ENCODE data around the gene TET1. TPM values are rescaled to one million over a fixed set of nuclear protein-coding genes. Genes with fewer than 3 reads are reported as not detected.
"Not testable (repeated sequence)": the region's sequence is repeated elsewhere in the genome, so short reads cannot be mapped to it uniquely, and the experiment has no call there.

TET1 gene
- total and polyA plus RNA-seq, 7 donors = 0.04 to 1.8 (median 0.66) TPM

DNA sequence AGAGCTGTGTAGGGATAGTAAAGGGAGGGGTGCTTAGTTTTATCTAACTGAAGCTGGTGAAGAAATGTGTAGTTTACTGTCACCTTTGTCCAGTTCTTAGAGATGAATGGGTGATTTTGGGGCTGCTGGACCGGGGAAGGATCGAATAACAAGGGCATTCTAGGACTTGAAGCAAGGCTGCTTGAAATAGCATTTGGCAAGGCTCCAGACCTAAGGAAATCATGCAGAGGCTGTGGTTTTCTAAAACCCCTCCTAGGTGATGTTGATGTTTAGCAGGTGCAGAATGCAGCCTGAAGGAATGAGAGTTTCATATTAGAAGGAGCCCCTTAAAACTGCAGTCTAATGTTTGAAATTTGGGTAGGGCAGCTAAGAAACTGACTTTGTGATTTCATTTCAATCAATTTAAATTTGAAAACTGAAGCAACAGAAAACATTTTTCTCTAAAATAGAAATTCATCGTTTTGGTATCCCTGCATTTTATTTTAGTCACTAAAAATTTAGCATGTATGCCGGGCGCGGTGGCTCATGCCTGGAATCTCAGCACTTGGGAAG is 68.5 kb downstream of the TET1 start:
- DNase-seq (no peak), ATAC-seq (peak; percentile 33 to 79 (median 54))
- no peak overlapping the region for H3K27ac ChIP-seq
- no peaks in the 10 kb centered on the region for H3K27me3 ChIP-seq (ENCODE audit: insufficient read depth in 3 of 3, low read length in 2 of 3)
- H3K9me3 ChIP-seq = no peaks in the 10 kb centered on the region
- no peaks in the 10 kb centered on the region for H3K36me3 ChIP-seq (ENCODE audit: insufficient read depth in 1 of 2, low read depth in 1 of 2)
- peaks cover 8% of the 10 kb centered on the region for H3K4me1 ChIP-seq
- intact Hi-C loops (cut with DNase I) = no loop called here
- H3K4me3 ChIP-seq = no peak overlapping the region
- TF ChIP-seq CTCF (IDR thresholded peaks at IDR 0.05) = no peak
- whole genome bisulfite sequencing, 3 donors = 20 to 29% (median 29%) methylated on average over 6 of the region's 6 CpGs

DNA sequence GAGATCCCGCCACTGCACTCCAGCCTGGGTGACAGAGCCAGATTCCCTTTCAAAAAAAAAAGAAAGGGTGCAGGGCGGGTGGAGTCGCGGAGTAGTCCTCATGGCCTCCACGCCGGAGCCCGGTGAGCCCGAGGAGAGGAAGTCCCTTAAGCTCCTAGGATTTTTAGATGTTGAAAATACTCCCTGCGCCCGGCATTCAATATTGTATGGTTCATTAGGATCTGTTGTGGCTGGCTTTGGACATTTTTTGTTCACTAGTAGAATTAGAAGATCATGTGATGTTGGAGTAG is 72.1 kb downstream of the TET1 start:
- H3K4me1 ChIP-seq; intact Hi-C loops (cut with DNase I); H3K27ac ChIP-seq; H3K27me3 ChIP-seq (ENCODE audit: insufficient read depth in 3 of 3, low read length in 2 of 3); H3K36me3 ChIP-seq (ENCODE audit: insufficient read depth in 1 of 2, low read depth in 1 of 2); H3K9me3 ChIP-seq; H3K4me3 ChIP-seq; DNase-seq; ATAC-seq: not testable (repeated sequence)
- 93 to 96% (median 94%) methylated on average over 10 of the region's 10 CpGs for WGBS, 3 donors

GRCh38 chr10:68633281-68633680 is 73.1 kb downstream of the TET1 start:
- Histone ChIP-seq H3K36me3 (ENCODE audit: insufficient read depth in 1 of 2, low read depth in 1 of 2) (no peaks in the 10 kb centered on the region), H3K27me3 (ENCODE audit: insufficient read depth in 3 of 3, low read length in 2 of 3) (no peaks in the 10 kb centered on the region), H3K27ac (no peak overlapping the region), H3K9me3 (no peaks in the 10 kb centered on the region), H3K4me3 (no peak overlapping the region), H3K4me1 (peaks cover 7% of the 10 kb centered on the region)
- DNase-seq (no peak), ATAC-seq (no peak)
- 77 to 91% (median 79%) methylated on average over 4 of the region's 4 CpGs for WGBS, 3 donors
- no peak for TF ChIP-seq CTCF (IDR thresholded peaks at IDR 0.05)
- intact Hi-C loops (cut with DNase I) = no loop called here

DNA sequence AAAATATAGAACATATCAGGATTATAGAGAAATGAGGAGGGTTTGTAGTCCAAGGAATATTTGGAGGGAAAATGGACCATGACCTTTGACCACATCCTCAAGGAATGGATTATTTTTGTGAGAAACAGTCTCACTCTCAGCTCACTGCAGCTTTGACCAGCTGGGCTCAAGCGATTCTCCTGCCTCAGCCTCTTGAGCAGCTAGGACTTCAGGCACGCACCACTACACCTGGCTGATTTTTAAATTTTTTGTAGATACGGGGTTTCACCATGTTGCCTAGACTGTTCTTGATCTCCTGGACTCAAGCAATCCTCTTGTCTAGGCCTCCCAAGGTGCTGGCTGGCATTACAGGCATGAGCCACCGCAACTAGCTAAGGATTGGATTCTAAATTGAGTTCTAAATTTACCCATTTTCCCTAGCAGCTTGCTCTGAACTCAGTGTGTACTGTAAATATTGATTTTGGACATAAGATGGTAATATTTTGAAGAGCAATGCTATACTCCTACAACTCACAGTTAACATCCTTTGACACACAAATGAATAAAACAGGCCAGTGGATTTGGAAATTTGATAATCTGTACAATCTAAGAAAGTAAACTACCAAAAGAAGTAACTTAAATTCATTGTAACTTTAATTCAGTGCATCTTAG is 73.8 kb downstream of the TET1 start:
- 79 to 89% (median 84%) methylated on average over 4 of the region's 4 CpGs for WGBS, 3 donors
- no peaks in the 10 kb centered on the region for H3K9me3 ChIP-seq
- H3K27ac ChIP-seq = no peak overlapping the region
- H3K36me3 ChIP-seq (ENCODE audit: insufficient read depth in 1 of 2, low read depth in 1 of 2) = no peaks in the 10 kb centered on the region
- H3K27me3 ChIP-seq (ENCODE audit: insufficient read depth in 3 of 3, low read length in 2 of 3) = no peaks in the 10 kb centered on the region
- DNase-seq = no peak
- no peak for ATAC-seq
- intact Hi-C loops (cut with DNase I) = no loop called here
- TF ChIP-seq CTCF (IDR thresholded peaks at IDR 0.05) = no peak
- peaks cover under 1% of the 10 kb centered on the region for H3K4me1 ChIP-seq
- no peak overlapping the region for H3K4me3 ChIP-seq

DNA sequence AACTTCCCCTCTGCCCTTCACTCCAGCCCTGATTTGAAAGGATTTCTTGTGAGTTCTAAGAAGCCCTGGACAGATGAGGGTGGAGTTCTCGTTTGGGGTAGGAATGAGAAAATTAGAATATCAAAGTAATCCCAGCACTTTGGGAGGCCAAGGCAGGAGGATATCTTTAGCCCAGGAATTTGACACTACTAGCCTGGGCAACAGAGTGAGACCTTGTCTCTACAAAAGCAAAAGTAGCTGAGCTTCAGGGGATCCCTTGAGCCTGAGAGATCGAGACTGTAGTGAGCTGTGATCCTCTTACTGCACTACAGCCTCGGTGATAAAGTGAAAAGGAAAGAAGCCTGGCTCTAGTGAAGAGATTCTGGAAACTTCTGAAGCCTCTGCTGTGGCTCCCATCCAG is 76.2 kb downstream of the TET1 start:
- DNase-seq = no peak
- 59 to 83% (median 63%) methylated on average over 3 of the region's 3 CpGs for WGBS, 3 donors
- intact Hi-C loops (cut with DNase I) = no loop called here
- H3K9me3 ChIP-seq = no peaks in the 10 kb centered on the region
- no peaks in the 10 kb centered on the region for H3K4me1 ChIP-seq
- no peak overlapping the region for H3K27ac ChIP-seq
- no peaks in the 10 kb centered on the region for H3K36me3 ChIP-seq (ENCODE audit: insufficient read depth in 1 of 2, low read depth in 1 of 2)
- ATAC-seq = no peak
- TF ChIP-seq CTCF (IDR thresholded peaks at IDR 0.05) = no peak
- no peaks in the 10 kb centered on the region for H3K27me3 ChIP-seq (ENCODE audit: insufficient read depth in 3 of 3, low read length in 2 of 3)
- no peak overlapping the region for H3K4me3 ChIP-seq

- intact Hi-C loops (cut with DNase I) = not testable (repeated sequence)
Observed at GRCh38 chr10:68643550-68643949, 83.4 kb downstream of the TET1 start.

More at GRCh38 chr10:68643550-68643949, 83.4 kb downstream of the TET1 start:
- not testable (repeated sequence) for H3K27ac ChIP-seq; H3K4me1 ChIP-seq; H3K9me3 ChIP-seq; DNase-seq; ATAC-seq; H3K27me3 ChIP-seq (ENCODE audit: insufficient read depth in 3 of 3, low read length in 2 of 3); H3K4me3 ChIP-seq; H3K36me3 ChIP-seq (ENCODE audit: insufficient read depth in 1 of 2, low read depth in 1 of 2)
- 88 to 98% (median 98%) methylated on average over 5 of the region's 5 CpGs for WGBS, 3 donors
